Muscle layer of duodenum (tissue), 2 donors: ENCODE results near the gene LARP4B.

Experiments used
- H3K27ac ChIP-seq: one replicate; pipeline ENCODE4 v1.7.0; 2013; ENCODE audit warnings: mild to moderate bottlenecking, low read length
- H3K27me3 ChIP-seq: one replicate; pipeline ENCODE4 v1.7.0; 2013; ENCODE audit warnings: low read depth, mild to moderate bottlenecking, control low read depth, low read length
- H3K36me3 ChIP-seq, 2 donors: one replicate each; pipeline ENCODE4 v1.7.0; 2013; ENCODE audit warnings: low read length in 2 of 2, control low read depth in 1 of 2, mild to moderate bottlenecking in 1 of 2; ENCODE audit not compliant: insufficient read depth in 2 of 2, control insufficient read depth in 1 of 2
- H3K4me1 ChIP-seq, 2 donors: one replicate each; pipeline ENCODE4 v1.7.0; 2013; ENCODE audit warnings: low read length in 2 of 2, mild to moderate bottlenecking in 2 of 2, control low read depth in 1 of 2, moderate library complexity in 1 of 2; ENCODE audit not compliant: insufficient read depth in 2 of 2, control insufficient read depth in 1 of 2
- H3K4me3 ChIP-seq, 2 donors: one replicate each; pipeline ENCODE4 v1.7.0; 2013; ENCODE audit warnings: low read length in 2 of 2, low read depth in 1 of 2, mild to moderate bottlenecking in 1 of 2
- H3K9me3 ChIP-seq, 2 donors: one replicate each; pipeline ENCODE4 v1.7.0; 2013; ENCODE audit warnings: low read length in 2 of 2, control low read depth in 1 of 2, mild to moderate bottlenecking in 1 of 2; ENCODE audit not compliant: control insufficient read depth in 1 of 2
- donor health status: healthy.

Gene LARP4B

DNA sequence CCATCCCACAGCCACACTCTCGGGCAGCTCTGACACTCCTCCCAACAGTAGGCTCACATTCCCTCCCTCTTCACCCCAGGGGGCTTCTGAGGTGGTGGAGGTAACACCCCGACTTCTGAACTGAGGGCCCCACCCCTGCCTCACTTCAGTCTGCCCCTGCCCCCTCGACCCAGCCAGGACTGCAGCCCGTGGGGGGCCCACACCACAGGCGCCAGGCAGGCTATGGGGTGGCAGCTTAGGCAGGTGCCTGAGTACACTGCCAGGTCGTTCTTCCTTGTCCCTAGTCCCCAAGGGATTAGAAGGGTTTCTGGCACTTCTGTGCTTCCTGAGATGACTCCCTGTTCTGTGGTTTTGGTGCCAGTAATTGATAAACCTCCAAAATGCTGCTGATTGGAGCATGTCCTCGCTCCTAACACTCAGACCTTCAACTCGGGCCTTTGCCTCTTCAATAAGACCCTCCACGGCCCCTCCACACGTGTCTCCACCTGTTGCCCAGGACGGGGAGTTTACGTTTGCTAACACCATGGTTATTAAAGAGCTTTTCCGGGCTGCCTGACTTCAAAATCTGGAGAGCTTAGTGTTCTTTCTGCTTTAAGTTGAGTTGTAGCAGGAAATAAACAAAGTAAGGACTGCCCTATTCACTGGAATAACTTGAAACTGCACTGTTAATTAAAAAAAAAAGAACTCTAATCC lies 23.8 kb upstream of the LARP4B start:
- no peaks in the 10 kb centered on the region for H3K9me3 ChIP-seq
- no peaks in the 10 kb centered on the region for H3K4me1 ChIP-seq
- no peaks in the 10 kb centered on the region for H3K36me3 ChIP-seq
- no peak overlapping the region for H3K27ac ChIP-seq
- no peak overlapping the region for H3K4me3 ChIP-seq
- H3K27me3 ChIP-seq = no peaks in the 10 kb centered on the region

DNA sequence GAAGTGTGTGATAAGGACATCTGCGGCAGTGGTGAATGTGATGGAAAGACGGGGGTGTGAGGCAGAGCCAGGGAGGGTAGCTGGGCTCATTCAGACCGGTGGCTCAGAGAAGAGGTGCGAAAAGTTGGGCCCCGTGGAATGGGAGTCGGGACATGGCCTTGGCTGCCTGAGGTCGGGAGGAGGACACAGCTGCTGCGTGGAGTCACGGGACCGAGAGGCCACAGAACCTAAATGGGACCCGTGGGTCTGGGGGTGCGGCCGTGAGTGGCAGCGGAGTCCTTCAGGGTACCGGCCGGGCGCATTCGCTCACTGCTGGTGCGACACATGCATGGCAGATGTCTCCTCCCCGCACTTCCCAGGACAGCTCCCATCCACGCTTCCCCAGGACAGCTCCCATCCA lies 22.9 kb upstream of the LARP4B start:
- Histone ChIP-seq H3K9me3 (no peaks in the 10 kb centered on the region), H3K4me3 (no peak overlapping the region), H3K27me3 (no peaks in the 10 kb centered on the region), H3K4me1 (no peaks in the 10 kb centered on the region), H3K27ac (no peak overlapping the region), H3K36me3 (no peaks in the 10 kb centered on the region)

DNA sequence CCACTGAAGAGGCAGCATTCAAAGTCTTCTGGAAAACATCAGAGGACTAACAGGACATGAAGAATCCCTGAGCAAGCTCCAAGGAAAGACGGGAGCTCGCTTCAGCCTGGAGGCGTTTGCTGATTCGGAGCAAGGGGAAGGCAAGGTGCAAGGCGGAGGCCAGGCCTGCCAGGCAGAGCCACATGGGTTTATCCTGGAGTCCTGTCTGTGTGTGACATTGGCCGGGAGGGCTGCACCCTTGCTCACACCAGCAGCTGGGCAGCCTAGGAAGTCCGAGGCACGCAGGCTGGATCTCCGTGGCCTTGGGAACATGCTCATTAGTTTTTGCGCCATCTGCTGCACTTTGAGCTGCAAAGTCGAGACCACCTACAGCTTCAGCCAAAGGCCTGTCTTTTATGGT lies 22.3 kb upstream of the LARP4B start:
- no peaks in the 10 kb centered on the region for H3K27me3 ChIP-seq
- H3K4me1 ChIP-seq = no peaks in the 10 kb centered on the region
- no peak overlapping the region for H3K27ac ChIP-seq
- H3K36me3 ChIP-seq = no peaks in the 10 kb centered on the region
- no peak overlapping the region for H3K4me3 ChIP-seq
- H3K9me3 ChIP-seq = no peaks in the 10 kb centered on the region

DNA sequence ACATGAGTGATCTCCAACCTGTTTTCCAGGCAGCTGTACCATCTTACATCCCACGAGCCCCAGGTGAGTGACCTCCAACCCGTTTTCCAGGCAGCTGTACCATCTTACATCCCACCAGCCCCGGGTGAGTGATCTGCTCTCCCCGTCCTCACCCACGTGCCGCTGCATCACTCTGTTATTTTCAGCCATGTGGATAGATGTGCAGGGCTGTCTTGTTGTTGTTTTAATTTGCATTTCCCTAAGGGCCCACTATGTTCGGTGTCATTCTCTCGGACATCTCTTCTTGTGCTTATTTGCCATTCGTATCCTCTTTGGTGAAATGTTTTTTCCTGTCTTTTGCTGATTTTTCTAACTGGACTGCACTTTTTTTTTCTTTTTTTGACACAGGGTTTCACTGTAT lies 17.9 kb upstream of the LARP4B start:
- Histone ChIP-seq H3K27ac (no peak overlapping the region), H3K9me3 (no peaks in the 10 kb centered on the region), H3K36me3 (no peaks in the 10 kb centered on the region)

DNA sequence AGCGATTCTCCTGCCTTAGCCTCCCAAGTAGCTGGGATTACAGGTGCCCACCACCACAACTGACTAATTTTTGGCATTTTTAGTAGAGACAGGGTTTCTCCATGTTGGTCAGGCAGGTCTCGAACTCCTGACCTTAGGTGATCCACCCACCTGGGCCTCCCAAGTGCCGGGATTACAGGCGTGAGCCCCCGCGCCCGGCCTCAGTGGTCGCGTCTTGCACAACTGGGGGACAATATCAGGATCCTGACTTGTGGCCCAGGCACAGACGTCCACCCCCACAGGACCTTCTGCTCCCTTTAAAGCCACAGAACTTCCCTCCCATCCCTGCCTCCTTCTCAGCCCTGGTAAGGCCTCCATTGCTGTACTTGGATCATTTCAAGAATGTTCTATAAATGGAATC lies 16.8 kb upstream of the LARP4B start:
- Histone ChIP-seq H3K9me3 (no peaks in the 10 kb centered on the region), H3K36me3 (no peaks in the 10 kb centered on the region), H3K27me3 (no peaks in the 10 kb centered on the region), H3K4me1 (no peaks in the 10 kb centered on the region), H3K4me3 (no peak overlapping the region), H3K27ac (no peak overlapping the region)

More for the DNA sequence above, 17.9 kb upstream of the LARP4B start:
- H3K4me3 ChIP-seq = no peak overlapping the region
- H3K4me1 ChIP-seq = no peaks in the 10 kb centered on the region
- no peaks in the 10 kb centered on the region for H3K27me3 ChIP-seq

DNA sequence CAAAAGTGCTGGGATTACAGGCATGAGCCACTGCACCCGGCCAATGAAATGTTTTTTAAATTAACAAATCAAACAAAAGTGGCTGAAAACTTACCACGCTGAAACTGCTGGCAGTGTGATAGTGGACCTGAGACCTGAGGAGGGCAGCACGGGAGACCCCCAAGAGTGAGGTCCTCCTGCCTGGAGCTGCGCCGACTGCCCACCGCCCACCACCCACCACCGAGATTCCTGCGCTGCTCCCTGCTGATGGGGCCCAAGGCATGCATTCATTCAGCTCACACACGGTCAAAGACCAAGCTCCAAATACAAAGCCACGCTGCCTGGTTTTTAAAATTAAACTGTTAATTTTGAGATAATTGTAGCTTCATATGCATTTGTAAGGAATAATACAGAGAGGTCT lies 16.4 kb upstream of the LARP4B start:
- no peaks in the 10 kb centered on the region for H3K27me3 ChIP-seq
- H3K36me3 ChIP-seq = no peaks in the 10 kb centered on the region
- H3K4me3 ChIP-seq = no peak overlapping the region
- no peaks in the 10 kb centered on the region for H3K4me1 ChIP-seq
- H3K27ac ChIP-seq = no peak overlapping the region
- no peaks in the 10 kb centered on the region for H3K9me3 ChIP-seq

DNA sequence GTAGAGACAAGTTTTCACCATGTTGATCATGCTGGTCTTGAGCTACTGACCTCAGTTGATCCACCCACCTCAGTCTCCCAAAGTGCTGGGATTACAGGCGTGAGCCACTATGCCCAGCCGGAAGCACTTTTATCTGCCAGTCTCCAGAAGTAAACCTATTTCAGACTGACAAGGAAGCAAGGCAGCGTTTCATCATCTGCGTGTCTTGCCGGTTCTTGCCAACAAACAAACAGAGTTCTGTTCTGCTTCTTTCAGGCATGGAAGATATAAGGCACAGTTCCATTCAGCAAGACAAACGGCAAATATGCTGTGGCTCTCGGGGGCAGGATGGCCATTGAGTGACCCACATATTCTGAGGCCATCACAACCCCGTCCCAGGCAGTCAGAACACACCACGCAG lies 15.5 kb upstream of the LARP4B start:
- Histone ChIP-seq H3K4me1 (no peaks in the 10 kb centered on the region), H3K27ac (no peak overlapping the region), H3K4me3 (no peak overlapping the region), H3K27me3 (no peaks in the 10 kb centered on the region), H3K9me3 (no peaks in the 10 kb centered on the region), H3K36me3 (no peaks in the 10 kb centered on the region)

DNA sequence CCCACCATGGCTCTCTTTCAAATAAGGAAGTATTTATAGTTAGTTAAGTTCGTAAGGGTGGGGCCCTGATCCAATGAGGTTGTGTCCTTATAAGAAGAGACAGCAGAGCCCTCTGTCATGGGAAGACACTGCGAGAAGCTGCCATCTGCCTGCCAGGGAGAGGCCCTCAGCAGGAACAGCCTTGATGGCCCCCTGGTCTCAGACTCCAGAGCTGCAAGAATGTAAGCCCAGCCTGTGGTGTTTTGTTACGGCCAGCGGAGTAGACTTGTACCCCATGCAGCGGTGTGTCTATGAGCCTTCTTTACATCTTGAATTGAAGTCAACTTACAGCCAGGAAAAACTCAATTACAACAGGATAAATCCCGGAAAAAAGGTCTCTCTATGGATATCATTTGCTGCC lies 14.3 kb upstream of the LARP4B start:
- H3K36me3 ChIP-seq = no peaks in the 10 kb centered on the region
- no peaks in the 10 kb centered on the region for H3K4me1 ChIP-seq
- no peak overlapping the region for H3K27ac ChIP-seq
- H3K4me3 ChIP-seq = no peak overlapping the region
- H3K27me3 ChIP-seq = no peaks in the 10 kb centered on the region
- H3K9me3 ChIP-seq = no peaks in the 10 kb centered on the region

DNA sequence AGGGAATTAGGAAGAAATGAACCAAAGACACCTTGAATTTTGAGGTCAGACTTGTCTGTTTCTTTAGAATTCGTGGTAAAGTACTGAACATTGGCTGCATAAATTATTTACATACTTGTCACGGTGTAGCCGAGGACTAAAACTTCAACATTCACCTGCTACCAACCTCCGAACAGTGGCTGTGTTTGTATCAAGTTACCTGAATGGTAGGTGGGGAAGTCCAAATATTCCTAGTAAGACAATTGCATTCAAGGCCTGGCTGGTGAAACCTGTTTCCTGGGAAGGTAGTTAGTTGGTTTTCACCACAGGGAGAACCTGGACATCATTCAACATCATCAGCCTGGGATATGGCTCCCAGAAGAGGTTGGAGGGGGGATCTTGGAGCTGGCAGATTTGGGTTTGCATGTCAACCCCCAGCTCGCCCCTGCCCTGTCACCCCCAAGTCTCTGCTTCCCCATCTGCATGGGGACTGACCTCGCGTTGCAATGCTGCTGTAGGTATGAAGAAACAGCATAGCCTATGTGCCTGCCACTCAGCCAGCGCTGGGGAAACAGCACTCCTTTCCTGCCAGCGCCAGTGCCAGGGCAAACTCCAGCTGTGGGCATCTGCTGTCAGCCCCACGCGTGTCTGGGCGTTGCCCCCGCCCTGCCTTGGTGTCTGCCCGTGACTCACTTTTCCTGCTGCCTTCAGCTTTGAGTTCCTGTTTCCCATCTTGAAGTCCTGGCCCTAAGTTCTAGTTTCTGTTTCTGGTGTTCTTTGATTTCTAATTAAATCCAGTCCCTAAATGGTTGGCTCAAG lies 12.7 kb upstream of the LARP4B start:
- H3K27ac ChIP-seq = peak overlapping the region; percentile 36
- no peaks in the 10 kb centered on the region for H3K27me3 ChIP-seq
- no peak overlapping the region for H3K4me3 ChIP-seq
- H3K36me3 ChIP-seq = no peaks in the 10 kb centered on the region
- no peaks in the 10 kb centered on the region for H3K9me3 ChIP-seq
- no peaks in the 10 kb centered on the region for H3K4me1 ChIP-seq

DNA sequence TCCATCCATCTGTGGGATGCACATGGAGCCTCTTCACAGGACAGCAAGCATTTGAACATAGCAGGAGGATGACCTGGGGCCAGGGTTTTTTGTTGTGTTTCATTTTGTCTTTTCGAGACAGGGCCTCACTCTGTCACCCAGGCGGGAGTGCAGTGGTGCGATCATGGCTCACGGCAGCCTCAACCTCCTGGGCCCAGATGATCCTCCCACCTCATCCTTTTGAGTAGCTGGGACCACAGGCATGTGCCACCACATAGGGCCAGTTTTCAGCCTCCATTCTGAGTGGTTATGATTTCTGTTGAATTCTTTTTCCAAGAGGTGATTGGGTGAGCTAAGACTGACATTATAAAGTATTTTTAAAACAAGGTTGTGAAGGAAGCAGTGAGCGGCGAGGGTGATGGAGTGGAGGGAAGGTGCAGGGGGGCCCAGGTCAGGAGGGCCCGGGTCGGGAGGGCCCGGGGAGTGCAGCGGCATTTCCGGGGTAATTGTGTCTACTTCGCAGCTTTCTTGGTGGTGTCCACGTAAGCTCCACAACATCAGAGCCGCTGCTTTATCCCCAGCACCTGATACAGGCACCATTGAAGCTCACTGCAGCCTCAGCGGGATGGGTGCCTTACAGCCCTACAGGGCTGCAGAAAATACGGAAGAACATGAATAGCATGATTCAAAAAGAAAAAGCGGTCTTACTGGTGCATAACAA lies 12.0 kb upstream of the LARP4B start:
- Histone ChIP-seq H3K4me3 (no peak overlapping the region), H3K27me3 (no peaks in the 10 kb centered on the region), H3K4me1 (no peaks in the 10 kb centered on the region), H3K36me3 (no peaks in the 10 kb centered on the region), H3K9me3 (no peaks in the 10 kb centered on the region), H3K27ac (no peak overlapping the region)

DNA sequence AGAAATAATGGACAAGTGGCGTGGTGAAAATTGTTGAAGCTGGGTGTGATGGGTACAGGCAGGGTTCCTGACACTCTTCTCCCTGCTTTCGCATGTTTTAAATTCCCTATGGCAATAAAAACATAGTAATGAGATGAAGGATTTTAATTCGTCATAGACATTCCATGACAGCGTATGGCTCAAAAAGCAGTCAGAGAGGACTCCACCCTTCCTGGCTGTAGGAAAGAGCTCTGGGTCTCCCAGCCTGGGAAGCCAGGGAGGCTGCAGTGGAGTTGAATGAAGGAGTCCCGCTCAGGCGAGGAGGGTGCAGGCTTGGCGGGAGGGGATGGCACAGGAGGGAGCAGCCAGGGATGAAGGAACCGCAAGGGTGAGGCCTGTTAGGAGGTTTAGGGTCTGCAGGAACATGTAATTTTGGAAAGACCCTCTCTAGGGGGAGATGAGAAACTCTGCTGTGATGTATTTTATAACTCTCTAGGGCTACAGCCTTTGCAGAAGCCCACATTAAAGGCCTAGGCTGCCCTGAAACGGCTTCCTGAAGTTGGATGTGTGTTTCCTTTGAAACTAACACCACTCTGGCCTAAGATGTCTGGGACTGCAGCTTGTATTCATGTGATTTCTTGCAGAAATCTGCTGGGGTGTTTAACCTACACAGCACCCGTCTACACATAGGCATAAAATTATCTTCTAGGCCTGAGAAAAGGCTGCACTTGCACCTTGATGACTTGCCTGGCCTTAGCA lies 7.6 kb upstream of the LARP4B start:
- no peak overlapping the region for H3K4me3 ChIP-seq
- H3K27ac ChIP-seq = no peak overlapping the region
- no peaks in the 10 kb centered on the region for H3K36me3 ChIP-seq
- H3K4me1 ChIP-seq = no peaks in the 10 kb centered on the region
- no peaks in the 10 kb centered on the region for H3K9me3 ChIP-seq
- no peaks in the 10 kb centered on the region for H3K27me3 ChIP-seq
